ENCODE results near the gene SPEM2.

Gene SPEM2

DNA sequence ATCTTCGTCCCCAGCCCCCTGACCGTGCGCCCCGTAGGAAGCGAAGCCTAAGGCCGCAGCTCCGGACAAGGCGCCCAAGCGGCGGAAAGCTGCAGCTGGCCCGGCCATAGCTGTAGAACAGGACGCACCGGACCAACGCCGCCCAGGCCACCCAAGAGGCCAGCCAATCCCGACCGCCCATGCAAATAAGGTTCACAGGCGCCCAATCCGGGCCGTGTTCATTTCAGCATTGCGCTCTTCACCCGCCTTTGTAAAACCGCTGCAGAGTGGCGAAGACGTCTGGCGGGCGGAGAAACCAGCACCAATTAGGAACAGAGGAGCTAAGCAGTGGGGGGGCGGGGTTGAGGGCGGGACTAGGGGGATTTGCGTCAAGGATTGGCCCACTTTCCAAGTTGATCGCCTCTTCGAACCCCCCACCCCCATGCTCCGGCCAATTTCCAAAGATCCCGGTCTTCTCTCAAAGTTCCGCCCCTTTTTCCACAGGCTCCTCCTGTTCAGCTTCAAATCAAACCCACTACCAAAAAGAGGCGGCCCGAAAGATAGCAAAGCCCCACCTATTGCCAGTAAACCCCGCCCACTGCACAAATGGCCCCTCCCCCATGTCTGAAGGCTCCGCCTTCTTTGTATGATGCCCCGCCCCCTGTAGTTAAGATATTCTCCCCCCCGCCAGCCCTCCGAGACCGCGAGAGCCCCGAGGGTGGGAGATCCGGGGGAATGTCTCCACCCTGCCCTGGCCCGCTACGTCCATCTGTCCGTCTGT, 21.3 kb upstream of the SPEM2 start, which contains the start of gene TMEM256:
Gene TMEM256 (minus strand): TSS at position 121 of the 760 bp plus-strand sequence. CDS start 13 bp downstream, at position 108.
- DNase-seq: peak; percentile 96

DNA sequence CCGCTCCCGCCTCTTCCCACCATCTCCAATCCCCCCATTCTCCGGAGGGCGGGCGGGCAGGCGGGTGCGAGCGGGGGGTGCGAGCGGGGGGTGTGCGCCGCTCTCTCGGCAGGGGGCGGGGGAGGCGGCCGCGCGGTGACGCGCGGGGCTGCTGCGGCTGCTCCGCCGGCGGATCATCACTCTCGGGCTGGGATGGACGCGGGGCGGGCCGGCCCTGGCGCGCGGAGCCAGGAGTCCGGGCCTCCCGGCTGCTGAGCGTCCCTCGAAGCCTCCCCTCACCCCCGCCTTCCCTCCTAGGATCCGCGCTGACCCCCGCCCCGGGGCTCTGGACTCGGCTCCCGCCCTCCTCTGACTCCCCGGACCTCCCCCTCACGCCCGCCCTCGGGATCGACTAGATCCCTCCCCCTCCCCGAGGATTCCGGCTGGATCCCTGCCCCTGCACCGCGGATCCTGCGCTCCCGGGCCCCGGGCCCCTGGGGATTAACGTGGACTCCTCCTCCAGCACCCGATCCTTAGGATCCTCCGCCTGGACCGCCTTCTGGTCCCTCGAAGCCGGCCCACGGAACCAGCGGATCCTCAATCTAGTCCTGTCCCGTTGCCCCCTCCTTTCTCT, 20.6 kb upstream of the SPEM2 start:
- DNase-seq: peak; percentile 72

DNA sequence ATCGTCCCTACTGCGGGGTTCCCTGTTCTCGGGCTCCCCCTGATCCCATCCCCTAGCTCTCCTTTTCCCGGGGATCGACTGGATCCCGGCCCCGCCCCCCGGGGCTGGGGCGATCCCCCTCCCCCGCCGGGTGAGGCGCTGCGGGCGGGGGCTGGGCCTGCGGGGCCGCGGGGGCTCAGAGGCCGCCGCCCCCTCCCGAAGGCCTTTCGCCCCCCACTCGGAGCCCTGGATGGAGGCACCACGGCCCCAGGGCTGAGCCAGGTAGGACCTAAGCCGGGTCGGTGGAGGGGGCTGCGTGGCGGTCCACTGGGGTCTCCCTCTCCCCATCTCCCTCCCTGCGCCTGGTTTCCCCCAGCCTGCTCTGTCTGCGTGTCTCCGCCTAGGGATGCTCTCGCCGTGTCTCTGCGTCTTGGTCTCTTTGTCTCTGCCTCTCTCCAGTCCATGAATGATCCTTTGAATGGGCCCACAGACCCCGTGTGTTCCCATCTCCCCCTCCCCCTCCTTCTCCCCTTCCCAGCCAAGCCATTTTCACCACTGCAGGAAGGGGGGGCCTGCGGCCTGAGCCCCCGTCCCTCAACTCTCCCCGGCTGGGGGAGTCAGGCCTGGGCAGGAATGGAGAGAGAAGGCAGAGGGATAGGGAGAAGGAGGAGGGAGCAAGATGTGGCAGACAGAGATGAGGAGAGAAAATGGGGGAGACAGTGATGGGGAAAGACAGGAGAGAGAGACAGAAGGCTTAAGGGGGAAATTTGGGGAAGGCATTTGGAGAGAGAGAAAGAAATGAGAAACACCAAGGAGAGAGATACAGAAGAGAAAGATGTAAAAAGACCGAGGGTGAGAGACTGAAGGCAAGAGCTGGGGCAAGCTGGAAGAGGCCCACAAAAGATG, 19.8 kb upstream of the SPEM2 start:
- no peak for DNase-seq

DNA sequence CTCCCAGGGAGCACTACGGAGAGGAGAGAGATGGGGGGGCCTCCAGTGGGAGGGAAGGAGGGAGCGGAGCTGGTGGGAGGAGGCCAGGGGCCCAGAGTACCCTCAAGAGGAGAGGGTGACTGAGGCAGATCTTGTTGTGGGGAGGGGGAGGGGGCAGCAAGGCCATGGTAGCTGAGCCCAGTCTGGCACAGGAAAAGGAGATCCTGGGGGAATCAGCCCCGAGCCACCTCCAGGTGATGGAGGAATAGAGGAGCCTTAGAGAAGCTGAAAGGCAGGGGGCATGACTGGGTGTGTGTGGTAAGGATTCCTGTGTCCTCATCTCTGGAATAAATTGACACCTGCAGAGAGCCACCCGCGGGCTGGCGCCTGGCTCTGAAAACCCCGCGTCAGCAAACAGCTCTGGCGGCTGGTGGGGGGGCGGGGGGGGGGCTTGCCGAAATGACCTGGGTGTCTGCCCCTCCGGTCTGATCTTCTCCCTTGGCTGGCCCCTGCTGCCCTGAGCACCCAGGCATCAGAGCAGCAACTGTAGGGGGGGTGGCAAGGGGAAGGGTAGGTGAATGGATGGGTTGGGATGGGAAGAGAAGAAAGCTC, 19.1 kb upstream of the SPEM2 start:
- no peak for DNase-seq

DNA sequence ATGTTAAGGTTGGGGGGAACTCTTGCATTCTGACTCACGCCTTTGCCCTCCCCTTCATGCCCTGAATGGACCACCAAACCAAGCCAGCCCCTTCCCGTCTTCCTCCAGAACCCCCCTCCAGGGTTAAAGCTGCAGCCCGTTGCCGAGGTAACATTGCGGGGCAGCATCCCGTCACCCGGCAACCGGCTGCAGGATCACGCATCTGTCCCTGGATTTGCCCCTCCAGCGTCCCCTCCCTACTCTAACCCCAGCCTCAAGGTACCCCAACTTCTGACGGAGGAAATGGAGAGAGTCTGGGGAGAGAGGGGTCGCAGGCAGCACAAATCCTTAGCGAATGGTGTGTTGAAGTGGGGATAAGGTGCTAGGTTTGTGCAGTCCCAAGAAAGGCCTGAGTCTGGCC, 18.3 kb upstream of the SPEM2 start:
- DNase-seq: no peak

DNA sequence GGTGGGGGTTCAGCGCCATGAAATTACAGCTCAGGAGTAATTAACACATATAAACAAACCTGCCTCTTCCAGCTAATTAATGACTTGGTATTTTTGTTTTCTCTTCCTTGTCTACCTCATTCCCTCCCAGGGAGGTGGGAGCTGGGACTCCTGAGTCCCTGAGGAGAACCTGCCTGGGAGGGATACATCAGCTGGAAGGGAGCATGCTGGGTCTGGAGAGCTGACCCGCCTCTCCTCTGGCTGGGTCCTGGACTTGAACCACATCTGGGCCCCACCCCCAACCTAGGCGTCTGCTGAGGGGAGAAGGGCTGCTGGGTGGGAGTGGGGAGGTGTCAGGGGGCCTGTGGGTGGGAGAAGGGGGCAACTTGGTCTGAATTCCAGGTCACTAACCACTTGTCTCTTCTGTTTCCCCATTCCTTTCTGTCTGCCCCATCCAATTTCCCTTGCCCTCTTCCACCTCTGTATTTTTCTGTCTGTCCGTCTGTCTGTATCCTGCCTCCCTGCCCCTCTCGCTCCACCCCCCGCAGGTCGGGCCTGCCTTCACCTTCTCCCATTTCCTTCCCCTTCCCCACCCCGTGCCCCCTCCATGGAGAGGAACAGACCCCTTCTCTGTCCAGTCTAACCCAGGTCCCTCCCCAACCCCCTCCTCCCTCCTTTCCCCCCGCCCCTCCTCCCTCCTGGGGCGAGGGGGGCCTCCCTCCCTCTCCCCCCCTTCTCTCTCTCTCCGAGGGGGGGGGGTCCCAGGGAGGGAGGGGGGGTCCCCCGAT, 17.7 kb upstream of the SPEM2 start, which contains the start of gene NLGN2:
Gene NLGN2 (plus strand): TSS at position 361 of the 767 bp plus-strand sequence. CDS start 411 bp downstream, outside the sequence.
- DNase-seq: no peak

DNA sequence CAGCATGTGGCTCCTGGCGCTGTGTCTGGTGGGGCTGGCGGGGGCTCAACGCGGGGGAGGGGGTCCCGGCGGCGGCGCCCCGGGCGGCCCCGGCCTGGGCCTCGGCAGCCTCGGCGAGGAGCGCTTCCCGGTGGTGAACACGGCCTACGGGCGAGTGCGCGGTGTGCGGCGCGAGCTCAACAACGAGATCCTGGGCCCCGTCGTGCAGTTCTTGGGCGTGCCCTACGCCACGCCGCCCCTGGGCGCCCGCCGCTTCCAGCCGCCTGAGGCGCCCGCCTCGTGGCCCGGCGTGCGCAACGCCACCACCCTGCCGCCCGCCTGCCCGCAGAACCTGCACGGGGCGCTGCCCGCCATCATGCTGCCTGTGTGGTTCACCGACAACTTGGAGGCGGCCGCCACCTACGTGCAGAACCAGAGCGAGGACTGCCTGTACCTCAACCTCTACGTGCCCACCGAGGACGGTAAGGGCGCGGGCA, 17.1 kb upstream of the SPEM2 start:
- DNase-seq: peak; percentile 25

DNA sequence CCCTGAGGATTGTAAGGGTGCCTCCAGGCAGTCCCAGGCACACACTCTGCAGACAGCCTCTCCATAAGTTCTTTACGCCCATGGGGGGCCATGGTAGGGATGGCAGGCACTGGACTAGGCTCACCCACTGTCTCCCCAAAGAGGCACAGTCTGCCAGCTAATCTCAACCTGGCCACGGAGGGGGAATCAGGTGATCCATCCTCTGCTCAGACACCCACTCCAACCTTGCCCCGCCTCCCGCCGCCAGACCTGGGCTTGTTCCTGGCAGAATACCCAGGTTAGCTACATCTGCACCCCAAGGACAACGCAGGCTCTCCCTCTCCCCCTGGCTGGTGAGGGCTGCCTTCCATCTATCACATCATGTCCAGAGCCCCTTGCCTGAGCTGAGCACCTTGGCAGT, 16.6 kb upstream of the SPEM2 start:
- DNase-seq: no peak

DNA sequence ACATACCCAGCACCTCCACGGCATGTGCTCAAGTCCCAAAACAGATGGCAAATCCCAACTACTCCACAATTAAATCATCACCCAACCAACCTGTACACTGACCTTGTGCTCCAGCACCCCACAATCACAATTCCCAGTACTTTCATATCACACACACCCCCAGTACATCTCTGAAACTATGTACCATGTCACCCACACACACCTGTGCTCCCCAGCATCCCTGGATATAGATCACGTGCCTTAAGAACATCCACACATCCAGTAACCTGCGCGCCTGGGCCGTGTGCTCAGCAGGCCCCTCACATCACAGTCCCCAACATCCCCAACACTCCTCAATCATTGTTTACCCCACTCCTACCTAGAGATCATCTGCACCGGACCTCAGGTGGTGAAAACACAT, 15.7 kb upstream of the SPEM2 start:
- DNase-seq: no peak

DNA sequence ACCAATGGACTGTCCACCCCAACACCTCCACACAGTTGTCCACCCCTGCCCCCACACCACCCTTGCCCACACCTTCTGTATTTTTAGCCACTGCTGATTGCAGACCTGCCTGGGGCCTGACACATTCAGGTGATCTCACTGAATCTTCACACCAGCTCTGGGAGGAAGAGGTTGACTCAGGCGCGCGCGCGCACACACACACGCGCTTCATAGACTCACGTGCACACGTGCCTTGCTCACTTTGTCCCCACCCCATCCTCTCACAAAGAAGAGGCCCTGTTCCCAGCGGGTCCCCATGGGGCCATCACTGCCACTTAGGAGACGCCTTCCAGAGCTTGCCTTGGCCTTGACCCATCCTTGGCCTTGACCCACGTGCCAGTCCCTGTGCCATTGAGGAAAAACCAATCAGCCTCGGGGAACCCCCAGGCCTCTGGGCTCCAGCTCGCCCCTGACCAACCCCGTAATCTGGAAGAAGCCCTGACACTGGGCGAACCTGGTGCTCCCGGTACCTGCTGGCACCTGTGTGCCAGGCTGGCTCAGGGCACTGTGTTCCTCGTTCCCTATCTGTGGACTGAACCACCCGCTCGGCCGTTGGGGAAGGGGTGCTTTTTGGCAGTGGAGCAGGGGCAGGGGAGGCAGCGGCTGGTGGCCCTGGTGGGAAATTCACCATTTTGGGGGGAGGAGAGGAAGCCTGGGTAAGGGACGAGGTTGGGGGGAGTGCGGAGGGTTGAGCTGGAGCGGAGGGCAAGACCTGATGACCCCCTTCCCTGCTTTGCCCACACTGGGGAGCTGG, 14.6 kb upstream of the SPEM2 start:
- DNase-seq: peak; percentile 17

DNA sequence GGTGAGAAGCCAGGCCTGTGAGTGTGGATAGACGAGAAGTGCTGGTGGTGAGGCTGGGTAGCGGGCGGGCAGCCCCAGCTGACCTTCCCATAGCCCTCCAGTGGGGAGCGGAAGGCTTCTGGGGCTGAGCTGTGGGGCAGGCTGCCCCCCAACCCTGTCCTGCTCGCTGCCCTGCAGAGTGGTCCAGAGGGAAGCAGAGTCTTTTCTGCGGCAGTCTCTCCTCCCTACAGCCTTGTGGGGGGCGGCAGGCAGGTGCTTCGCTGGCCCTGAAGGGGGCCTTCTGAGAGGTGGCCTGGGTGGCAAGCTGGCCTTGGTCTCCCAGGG, 14.0 kb upstream of the SPEM2 start:
- no peak for DNase-seq

DNA sequence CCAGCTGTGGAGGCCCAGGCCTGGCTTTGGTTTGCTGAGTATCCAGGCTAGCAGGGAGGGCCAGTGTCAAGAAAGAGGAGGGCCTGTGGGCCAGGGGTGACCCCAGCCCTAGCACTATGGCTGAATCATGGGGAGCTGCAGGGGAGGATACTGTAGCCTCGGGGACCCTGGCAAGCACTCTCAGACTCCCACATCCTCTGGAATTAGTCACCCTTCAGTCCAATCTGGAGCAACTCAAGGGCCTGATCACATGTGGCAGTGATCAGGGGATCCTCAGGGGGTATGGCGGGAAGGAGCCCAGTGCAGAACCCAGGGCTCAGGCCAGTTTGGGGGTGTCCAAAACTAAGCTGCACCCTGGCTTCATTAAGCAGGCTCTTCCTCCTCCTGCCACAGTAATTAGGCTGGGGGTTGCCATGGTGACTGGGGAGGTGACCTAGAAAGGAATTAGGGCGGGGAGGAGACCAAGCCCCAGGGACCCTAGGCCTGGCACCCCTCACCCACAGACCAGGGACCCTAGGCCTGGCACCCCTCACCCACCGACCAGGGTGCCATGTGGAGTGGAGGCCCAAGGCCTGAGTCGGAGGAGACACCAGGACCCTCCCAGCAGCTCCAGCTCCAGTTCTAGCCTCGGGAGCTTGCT, 11.9 kb upstream of the SPEM2 start:
- no peak for DNase-seq

DNA sequence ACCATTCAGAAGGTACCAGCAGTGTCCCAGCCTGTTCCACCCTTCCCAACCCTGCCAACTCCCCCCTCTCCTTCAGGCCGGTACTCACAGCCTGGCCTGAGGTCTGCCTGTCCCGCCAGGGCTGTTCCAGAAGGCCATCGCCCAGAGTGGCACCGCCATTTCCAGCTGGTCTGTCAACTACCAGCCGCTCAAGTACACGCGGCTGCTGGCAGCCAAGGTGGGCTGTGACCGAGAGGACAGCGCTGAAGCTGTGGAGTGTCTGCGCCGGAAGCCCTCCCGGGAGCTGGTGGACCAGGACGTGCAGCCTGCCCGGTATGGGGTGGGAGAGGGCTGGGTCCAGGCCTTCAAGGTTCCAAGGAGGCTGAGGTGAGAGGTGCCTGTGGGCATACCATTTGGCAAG, 10.6 kb upstream of the SPEM2 start:
- no peak for DNase-seq

DNA sequence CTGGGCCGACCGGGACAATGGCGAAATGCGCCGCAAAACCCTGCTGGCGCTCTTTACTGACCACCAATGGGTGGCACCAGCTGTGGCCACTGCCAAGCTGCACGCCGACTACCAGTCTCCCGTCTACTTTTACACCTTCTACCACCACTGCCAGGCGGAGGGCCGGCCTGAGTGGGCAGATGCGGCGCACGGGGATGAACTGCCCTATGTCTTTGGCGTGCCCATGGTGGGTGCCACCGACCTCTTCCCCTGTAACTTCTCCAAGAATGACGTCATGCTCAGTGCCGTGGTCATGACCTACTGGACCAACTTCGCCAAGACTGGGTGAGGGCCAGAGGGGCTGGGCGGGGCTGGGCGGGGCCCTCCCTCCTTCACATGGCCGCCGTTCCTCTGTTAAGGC, 9.6 kb upstream of the SPEM2 start:
- DNase-seq: no peak

DNA sequence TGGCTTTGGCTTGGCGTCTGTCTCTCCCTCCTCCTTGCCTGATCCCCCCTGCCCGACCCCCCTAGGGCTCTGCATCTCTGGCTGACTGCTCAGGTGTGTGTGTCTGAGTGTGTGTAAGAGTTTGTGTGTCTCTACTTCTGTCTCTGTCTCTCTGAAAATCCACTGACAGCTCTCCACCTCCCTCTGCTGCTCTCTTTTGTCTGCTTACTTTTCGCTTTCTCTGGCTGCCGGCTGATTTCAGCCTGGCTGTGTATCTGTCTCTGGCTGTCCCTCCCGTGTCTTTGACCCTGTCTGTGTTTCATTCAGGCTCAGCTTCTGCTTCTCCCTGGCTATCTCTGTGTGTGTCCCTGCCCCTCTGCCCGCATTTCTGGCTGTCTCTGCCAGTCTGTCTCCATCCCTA, 9.1 kb upstream of the SPEM2 start:
- DNase-seq: no peak

DNA sequence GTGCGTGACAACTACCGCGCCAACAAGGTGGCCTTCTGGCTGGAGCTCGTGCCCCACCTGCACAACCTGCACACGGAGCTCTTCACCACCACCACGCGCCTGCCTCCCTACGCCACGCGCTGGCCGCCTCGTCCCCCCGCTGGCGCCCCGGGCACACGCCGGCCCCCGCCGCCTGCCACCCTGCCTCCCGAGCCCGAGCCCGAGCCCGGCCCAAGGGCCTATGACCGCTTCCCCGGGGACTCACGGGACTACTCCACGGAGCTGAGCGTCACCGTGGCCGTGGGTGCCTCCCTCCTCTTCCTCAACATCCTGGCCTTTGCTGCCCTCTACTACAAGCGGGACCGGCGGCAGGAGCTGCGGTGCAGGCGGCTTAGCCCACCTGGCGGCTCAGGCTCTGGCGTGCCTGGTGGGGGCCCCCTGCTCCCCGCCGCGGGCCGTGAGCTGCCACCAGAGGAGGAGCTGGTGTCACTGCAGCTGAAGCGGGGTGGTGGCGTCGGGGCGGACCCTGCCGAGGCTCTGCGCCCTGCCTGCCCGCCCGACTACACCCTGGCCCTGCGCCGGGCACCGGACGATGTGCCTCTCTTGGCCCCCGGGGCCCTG, 8.3 kb upstream of the SPEM2 start:
- no peak for DNase-seq

DNA sequence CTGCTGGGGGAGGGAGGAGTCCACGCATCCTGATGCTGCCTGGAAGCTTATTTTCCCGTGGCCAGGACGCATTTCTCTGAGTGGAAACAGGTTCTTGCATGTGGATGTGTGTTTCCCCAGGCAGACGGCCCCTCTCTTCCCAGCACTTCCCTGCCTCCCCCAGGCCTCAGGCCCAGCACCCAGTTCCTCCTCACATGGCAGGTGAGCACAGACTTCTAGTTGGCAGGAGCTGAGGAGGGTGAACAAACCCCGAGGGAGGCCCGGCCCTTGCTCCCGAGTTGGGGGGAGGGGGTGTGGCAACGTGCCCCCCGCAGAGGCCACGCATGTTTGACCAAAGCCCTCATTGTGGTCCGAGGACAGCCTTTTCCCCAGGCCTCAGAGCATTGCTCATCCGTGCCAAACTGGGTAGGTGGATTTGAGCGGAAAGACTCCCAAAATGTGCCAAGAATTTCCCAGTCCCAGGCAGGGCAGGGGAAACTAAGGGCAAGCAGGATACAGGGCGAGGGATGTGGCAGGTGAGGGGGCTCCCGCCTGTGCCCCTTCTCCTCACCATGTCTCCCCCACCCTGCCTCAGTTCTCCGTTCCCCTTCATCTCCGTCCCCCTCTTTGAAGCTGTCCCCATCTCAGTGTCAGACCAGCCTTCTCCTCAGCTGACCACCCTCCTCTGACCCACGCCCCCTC, 6.8 kb upstream of the SPEM2 start:
- no peak for DNase-seq

DNA sequence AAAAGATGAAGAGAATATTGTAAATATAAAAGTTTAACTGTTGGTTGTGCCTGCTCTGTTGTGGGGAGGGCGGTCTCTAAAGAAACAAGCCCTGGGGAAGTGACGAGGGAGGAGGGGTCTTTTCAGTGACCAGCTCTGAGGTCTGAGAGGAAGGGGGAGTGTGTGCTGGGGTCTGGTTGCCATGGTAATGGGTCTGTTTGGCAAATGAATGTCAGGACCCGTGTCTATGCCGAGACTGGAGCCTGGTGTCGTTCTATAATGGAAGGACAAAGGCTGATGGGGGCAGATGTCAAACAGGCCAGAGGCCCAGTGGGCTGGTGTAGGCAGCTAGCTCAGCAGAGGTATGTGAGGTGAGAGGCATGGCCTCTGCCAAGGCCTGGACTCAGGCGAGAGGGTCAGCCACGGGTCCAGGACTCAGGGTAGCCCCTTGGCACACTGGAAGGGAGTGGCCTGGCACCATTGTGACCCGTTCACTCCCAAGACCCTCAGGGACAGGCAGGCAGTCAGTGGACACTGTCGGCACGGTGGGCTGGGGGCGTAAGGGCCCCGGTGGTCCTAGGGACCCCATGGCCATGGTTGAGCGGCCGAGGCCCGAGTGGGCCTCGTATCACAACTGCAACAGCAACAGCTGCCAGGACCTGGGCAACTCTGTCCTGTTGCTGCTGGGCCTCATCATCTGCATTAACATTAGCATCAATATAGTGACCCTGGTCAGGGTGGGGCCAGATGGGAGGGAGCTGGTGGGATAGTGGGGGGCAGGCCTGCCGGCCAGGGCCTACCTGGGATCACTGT, 5.4 kb upstream of the SPEM2 start, which contains the start of gene SPEM1:
Gene SPEM1 (plus strand): TSS at position 506 of the 792 bp plus-strand sequence. CDS start 61 bp downstream, at position 567.
- no peak for DNase-seq

DNA sequence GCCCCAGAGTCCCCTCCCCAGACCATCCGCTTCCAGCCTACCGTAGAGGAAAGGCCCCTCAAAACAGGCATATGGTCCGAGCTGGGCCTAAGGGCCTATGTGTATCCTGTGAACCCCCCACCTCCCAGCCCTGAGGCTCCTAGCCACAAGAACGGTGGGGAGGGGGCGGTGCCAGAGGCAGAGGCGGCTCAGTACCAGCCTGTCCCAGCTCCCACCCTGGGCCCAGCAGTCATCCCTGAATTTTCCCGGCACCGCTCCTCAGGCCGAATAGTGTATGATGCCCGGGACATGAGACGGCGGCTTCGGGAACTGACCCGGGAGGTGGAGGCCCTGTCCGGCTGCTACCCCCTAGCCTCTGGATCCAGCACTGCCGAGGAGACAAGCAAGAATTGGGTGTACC, 4.2 kb upstream of the SPEM2 start:
- DNase-seq: no peak

All from activated CD4-positive, alpha-beta T cell treated with anti-CD3 and anti-CD28 coated beads for 48 hours (primary cell).